ENCODE results near the gene LARP1. TPM values are rescaled to one million over a fixed set of nuclear protein-coding genes. Genes with fewer than 3 reads are reported as not detected.

The LARP1 gene
- total and polyA plus RNA-seq, 9 of the 15 experiments (the other 6 are each of a cell fraction or from before 2014, with no cell fraction given), result 22.6 to 300 (median 92.0) TPM

DNA sequence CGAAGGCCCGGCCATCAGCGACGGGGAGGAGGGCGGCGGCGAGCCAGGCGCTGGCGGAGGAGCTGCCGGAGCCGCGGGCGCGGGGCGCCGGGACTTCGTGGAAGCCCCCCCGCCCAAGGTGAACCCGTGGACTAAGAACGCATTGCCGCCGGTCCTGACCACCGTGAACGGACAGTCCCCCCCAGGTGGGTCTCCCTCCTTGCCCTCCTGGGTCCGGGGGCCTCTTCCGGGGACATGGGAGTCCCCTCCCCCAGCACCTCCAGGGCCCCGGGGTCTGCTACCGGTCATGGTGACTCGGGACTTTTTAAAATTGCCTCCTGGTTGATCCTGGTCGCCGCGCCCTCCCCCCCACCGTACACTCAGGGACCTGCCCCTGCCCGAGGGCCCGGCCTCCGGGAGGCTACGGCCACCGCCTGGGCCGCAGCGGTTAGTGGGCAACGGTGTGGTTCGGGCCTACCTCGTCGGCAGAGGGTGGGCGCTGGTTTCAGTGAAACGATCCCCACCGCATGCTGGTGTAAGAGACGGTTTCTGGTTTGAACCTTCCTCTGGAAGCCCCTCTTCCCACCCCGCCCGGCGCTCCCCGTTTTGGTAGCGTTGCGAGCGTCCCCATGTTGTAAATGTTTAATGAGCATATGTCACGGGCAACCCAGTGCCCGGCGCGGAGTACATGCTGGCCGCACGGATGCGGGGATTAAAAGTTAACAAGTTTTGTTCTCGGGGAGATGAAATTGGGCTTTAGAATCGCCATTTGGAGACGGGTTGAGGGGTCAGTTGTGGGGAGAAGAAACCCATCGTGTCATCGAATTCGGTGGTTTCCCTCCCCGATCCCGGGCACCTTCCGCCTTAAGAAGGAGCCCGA, 1.1 kb downstream of the LARP1 start (continued):
- TF ChIP-seq, protein P1, sequence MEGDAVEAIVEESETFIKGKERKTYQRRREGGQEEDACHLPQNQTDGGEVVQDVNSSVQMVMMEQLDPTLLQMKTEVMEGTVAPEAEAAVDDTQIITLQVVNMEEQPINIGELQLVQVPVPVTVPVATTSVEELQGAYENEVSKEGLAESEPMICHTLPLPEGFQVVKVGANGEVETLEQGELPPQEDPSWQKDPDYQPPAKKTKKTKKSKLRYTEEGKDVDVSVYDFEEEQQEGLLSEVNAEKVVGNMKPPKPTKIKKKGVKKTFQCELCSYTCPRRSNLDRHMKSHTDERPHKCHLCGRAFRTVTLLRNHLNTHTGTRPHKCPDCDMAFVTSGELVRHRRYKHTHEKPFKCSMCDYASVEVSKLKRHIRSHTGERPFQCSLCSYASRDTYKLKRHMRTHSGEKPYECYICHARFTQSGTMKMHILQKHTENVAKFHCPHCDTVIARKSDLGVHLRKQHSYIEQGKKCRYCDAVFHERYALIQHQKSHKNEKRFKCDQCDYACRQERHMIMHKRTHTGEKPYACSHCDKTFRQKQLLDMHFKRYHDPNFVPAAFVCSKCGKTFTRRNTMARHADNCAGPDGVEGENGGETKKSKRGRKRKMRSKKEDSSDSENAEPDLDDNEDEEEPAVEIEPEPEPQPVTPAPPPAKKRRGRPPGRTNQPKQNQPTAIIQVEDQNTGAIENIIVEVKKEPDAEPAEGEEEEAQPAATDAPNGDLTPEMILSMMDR (IDR thresholded peaks at IDR 0.05 in 2 of 3, conservative IDR thresholded peaks at IDR 0.05 in 1 of 3; ENCODE audit: insufficient read depth in 2 of 3, low read depth in 1 of 3, low read length in 3 of 3), result no peak
- TF ChIP-seq HDAC6 (IDR thresholded peaks at IDR 0.05; ENCODE audit: low read depth, low read length) (no peak), ZSCAN32 (CRISPR knock-in tag; IDR thresholded peaks at IDR 0.05) (no peak), ZNF561 (CRISPR knock-in tag; conservative IDR thresholded peaks at IDR 0.05) (no peak), PCBP2 (IDR thresholded peaks at IDR 0.05; ENCODE audit: low read depth, low read length, poor library complexity, severe bottlenecking) (no peak), HSF4 (CRISPR knock-in tag; IDR thresholded peaks at IDR 0.05; ENCODE audit: borderline replicate concordance) (no peak), HLTF (IDR thresholded peaks at IDR 0.05) (no peak), PHF21A (IDR thresholded peaks at IDR 0.05; ENCODE audit: borderline replicate concordance, low read depth) (no peak), SAFB (IDR thresholded peaks at IDR 0.05; ENCODE audit: borderline replicate concordance, low read depth, low read length) (no peak), GABPB1 (CRISPR knock-in tag; IDR thresholded peaks at IDR 0.05) (no peak), XRCC5 (IDR thresholded peaks at IDR 0.05; ENCODE audit: low read depth, low read length) (no peak), ZNF3 (CRISPR knock-in tag; IDR thresholded peaks at IDR 0.05) (no peak), TBL1XR1 (IDR thresholded peaks at IDR 0.05; ENCODE audit: low read length in 2 of 2) (no peak), GTF2E2 (tag; IDR thresholded peaks at IDR 0.05) (no peak)
- TF ChIP-seq, protein P2, sequence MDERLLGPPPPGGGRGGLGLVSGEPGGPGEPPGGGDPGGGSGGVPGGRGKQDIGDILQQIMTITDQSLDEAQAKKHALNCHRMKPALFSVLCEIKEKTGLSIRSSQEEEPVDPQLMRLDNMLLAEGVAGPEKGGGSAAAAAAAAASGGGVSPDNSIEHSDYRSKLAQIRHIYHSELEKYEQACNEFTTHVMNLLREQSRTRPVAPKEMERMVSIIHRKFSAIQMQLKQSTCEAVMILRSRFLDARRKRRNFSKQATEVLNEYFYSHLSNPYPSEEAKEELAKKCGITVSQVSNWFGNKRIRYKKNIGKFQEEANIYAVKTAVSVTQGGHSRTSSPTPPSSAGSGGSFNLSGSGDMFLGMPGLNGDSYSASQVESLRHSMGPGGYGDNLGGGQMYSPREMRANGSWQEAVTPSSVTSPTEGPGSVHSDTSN (CRISPR knock-in tag; IDR thresholded peaks at IDR 0.05; ENCODE audit: low read depth), result no peak
- TF ChIP-seq, protein P2 (tag; conservative IDR thresholded peaks at IDR 0.05; ENCODE audit: low read depth), result no peak
- TF ChIP-seq, protein P3, sequence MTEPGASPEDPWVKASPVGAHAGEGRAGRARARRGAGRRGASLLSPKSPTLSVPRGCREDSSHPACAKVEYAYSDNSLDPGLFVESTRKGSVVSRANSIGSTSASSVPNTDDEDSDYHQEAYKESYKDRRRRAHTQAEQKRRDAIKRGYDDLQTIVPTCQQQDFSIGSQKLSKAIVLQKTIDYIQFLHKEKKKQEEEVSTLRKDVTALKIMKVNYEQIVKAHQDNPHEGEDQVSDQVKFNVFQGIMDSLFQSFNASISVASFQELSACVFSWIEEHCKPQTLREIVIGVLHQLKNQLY (CRISPR knock-in tag; conservative IDR thresholded peaks at IDR 0.05), result no peak
- TF ChIP-seq, protein P4, sequence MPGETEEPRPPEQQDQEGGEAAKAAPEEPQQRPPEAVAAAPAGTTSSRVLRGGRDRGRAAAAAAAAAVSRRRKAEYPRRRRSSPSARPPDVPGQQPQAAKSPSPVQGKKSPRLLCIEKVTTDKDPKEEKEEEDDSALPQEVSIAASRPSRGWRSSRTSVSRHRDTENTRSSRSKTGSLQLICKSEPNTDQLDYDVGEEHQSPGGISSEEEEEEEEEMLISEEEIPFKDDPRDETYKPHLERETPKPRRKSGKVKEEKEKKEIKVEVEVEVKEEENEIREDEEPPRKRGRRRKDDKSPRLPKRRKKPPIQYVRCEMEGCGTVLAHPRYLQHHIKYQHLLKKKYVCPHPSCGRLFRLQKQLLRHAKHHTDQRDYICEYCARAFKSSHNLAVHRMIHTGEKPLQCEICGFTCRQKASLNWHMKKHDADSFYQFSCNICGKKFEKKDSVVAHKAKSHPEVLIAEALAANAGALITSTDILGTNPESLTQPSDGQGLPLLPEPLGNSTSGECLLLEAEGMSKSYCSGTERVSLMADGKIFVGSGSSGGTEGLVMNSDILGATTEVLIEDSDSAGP (CRISPR knock-in tag; IDR thresholded peaks at IDR 0.05), result no peak
- TF ChIP-seq, protein P5, sequence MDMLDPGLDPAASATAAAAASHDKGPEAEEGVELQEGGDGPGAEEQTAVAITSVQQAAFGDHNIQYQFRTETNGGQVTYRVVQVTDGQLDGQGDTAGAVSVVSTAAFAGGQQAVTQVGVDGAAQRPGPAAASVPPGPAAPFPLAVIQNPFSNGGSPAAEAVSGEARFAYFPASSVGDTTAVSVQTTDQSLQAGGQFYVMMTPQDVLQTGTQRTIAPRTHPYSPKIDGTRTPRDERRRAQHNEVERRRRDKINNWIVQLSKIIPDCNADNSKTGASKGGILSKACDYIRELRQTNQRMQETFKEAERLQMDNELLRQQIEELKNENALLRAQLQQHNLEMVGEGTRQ (CRISPR knock-in tag; IDR thresholded peaks at IDR 0.05), result no peak
